ENCODE data around the gene MRPL55.

GRCh38 chr1:228155596-228156514 lies 46.8 kb upstream of the MRPL55 start:
- no peak for TF ChIP-seq EZH2phosphoT487 (IDR thresholded peaks at IDR 0.05; ENCODE audit: borderline replicate concordance, low read length)
- no peak for TF ChIP-seq CTCF (conservative IDR thresholded peaks at IDR 0.05; ENCODE audit: low read depth, low read length)
